Mammary epithelial cell (primary cell): ENCODE measurements around the gene TBXAS1.

Source experiments
- CTCF ChIP-seq, 2 donors: IDR thresholded peaks in 1 of 2; conservative IDR thresholded peaks in 1 of 2; 2 replicates each; pipeline ENCODE4 v1.5.1; 2011 to 2012; ENCODE audit warnings: inconsistent platforms in 2 of 2, low read length in 2 of 2, mild to moderate bottlenecking in 2 of 2, control low read depth in 1 of 2, low read depth in 1 of 2; ENCODE audit not compliant: insufficient read depth in 1 of 2; ENCODE audit errors: extremely low read depth in 1 of 2
- EZH2 ChIP-seq: IDR thresholded peaks from 2 replicates; pipeline ENCODE4 v1.6.1; 2012; ENCODE audit warnings: low read length, inconsistent platforms, borderline replicate concordance

GRCh38 chr7:139902436-139903102 is 73.5 kb downstream of the TBXAS1 start:
- TF ChIP-seq CTCF (conservative IDR thresholded peaks at IDR 0.05 in 1 of 2, IDR thresholded peaks at IDR 0.05 in 1 of 2; ENCODE audit: extremely low read depth in 1 of 2, insufficient read depth in 1 of 2, low read depth in 1 of 2, low read length in 2 of 2): no peak
- no peak for TF ChIP-seq EZH2
